Erythroblast (primary cell): ENCODE measurements around the gene PSMA2.

Experiments used
- GATA1 ChIP-seq: IDR thresholded peaks from 2 replicates; pipeline ENCODE4 v1.6.1; 2011; ENCODE audit warnings: low read depth, mild to moderate bottlenecking, control low read depth, low read length, moderate library complexity
- POLR2A ChIP-seq: IDR thresholded peaks from 2 replicates; pipeline ENCODE4 v1.6.1; 2011; ENCODE audit warnings: mild to moderate bottlenecking, low read length

- TF ChIP-seq POLR2A (no peak), GATA1 (no peak)
These were observed 46.5 kb upstream of the PSMA2 start for GRCh38 chr7:42978496-42978895.
